HG02852 (cell line): ENCODE results near the gene CYP24A1.

Experiments used
- ATAC-seq: cut with Tn5 transposase; IDR thresholded peaks from one replicate; pipeline ENCODE4 v1.9.1; 2021; ENCODE audit warnings: mild to moderate bottlenecking, moderate library complexity; ENCODE audit not compliant: unreplicated experiment

The CYP24A1 gene

DNA sequence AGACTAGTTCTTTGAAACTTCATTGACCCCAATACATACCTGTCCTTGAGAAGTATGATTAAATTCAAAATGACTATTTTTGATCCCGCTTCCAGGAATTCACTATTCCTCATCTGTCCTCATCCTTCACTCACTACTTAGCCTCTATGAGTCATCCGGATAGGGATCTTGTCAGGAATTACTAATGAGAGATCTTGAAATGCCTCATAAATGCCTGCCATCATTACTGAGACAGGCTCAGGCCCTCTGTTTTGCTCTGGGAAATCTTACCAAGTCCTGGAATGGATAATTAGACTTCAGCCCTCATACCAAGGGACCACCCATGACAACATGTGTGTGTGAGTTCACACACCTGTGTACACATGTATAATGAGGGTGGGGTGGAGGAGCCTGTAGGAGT is 2.8 kb upstream of the CYP24A1 start:
- no peak for ATAC-seq

DNA sequence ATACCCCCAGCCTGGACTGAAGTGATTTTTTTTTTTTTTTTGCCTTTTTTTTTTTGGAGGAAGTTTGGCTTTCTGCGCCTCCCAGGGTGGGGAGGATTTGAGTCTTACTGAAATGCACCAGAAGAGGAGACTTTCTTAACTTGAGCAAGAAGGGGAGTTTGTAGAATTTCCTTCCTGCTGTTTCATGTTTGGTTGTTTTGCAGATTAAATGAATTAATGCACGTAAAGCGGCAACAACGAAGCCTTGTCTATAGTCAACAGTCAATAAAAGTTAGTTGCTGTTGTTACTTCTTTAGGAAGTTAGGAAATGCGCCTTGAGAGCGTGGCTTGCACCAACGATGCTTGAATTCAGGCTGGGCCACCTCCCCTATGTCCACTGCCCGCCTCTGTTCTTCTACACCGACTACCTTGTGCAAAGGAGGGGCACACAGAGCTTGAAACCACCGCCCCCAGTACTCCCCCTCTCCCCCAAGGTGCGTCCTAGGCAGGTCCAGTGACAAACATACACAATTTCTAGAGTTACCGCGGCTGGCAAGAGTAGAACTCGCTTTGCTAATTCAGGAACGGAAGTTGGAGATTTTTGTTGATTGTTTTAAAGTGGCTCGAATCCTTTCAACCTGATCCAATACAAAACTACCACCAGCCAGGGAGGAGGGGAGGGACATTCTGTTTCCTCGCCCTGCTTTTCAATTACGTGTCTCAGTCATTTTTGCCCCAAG is 830 bp upstream of the CYP24A1 start:
- no peak for ATAC-seq

DNA sequence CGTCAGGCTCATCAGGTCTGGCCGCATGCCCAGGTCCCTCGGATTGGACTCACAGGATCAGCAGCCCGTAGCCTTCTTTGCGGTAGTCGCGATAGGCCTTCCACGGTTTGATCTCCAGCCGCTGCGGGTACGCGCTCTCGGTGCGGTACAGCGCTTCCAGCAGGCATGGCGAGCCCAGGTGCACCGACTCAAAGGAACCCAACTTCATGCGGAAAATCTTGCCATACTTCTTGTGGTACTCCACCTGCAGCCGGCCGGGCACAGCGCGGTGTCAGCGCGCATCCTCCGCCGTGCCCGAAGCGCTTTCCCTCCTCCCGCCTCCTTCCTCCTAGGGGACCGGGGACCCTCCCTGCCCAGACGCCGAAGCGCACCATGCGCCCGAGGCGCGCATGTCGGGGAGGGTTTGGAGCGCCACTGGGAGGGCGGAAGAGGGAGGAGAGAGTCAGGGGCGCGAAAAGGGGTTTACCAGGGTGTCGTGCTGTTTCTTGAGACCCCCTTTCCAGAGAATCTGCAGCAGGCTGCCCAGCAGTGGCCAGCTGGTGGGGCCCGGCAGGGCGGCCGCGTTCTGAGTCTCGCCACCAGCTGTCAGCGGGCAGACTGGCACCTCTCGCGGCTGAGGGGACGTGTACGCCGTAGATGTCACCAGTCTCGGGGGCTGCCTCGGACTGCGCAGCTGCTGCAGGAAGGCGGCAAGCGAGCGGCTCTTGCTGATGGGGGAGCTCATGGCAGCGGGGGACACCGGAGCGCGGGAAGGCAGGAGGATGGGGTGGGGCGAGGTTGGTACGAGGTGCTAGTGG is 732 bp downstream of the CYP24A1 start:
- ATAC-seq: no peak

DNA sequence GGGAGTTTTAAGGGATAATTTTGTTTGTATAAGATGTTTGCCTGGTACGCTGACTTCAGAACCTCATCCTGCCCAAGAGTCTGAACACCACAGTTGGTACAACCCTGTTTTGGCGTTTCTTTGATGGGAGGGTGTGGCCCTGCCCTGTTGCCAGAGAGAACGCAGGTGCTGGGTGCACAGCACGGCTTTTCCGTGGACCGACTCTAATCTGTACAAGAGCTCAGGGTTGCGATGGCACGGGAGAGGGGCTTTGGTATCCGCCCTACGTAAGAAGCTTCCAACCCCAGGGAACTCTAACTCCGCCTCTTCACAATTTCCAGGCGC is 1.3 kb downstream of the CYP24A1 start:
- ATAC-seq: no peak

DNA sequence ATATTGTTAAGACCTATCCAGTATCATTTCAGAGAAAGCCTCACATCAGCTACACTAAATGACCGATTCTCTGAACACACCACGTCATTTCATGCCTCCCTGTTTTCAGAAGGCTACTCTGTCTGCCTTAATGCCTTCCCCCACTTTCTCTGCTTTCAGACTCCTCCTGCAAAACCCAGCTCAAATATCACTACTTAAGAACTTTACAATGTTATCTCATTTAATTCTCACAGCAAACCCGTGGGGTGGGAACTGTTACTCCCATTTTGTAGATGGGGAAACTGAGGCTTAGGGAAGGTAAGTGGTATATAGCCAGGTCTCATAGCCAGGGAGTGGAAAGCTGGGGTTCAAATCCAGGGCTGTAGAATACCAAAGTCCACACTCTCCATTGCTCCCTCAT is 2.8 kb downstream of the CYP24A1 start:
- ATAC-seq: no peak

DNA sequence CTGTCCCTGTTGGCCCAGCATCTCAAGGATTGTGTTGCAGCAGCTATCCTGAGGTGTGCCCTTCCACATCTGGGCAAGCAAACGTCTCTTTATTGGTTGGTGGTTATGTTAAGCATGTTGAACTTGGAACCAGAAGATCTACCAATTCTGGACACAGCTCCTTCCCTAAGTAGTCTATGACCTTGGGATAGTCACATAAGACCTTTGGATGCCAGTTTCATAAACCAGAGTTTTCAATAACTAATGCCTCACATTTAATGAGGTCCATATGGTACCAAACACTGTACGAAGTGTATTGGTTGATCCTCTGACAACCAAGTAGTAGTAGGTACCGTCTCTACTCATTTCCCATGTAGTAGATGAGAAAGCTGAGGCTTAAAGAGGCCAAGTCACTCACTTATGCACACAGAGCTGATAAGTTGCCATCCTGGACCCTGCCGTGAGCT is 3.7 kb downstream of the CYP24A1 start:
- ATAC-seq: no peak

DNA sequence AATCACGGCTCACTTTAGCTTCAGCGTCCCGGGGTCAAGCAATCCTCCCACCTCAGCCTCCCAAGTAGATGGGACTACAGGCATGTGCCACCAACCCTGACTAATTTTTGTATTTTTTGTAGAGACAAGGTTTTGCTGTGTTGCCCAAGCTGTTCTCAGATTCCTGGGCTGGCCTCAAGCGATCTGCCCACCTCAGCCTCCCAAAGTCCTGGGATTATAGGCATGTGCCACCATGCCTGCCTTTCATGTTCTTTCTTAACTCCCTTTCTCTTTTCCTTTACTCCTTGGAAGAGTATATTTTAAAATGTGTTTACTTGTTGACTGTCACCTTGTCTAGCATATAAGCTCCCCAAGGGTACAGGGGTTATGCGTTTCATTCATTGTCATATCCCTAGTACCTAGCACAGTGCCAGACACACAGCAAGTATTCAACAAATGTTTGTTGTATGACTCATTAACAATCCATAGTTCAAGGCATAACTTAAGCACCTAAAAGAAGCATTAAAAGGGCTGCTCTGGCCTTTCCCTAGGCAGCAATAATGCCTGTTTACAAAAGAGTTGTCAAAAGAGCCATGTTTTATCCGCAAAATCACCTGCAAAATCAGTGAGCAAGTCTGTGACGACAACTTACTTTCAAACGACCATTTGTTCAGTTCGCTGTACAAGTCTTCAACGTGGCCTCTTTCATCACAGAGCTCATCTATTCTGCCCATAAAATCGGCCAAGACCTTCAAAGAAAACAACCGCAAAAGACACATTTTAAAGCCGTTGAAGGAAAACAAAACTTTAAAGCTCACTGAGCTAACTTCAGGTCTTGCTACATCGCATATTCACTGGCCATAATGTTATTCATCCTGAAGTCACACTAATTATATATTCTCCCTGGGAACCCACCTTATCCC is 4.6 kb downstream of the CYP24A1 start:
- ATAC-seq: no peak

DNA sequence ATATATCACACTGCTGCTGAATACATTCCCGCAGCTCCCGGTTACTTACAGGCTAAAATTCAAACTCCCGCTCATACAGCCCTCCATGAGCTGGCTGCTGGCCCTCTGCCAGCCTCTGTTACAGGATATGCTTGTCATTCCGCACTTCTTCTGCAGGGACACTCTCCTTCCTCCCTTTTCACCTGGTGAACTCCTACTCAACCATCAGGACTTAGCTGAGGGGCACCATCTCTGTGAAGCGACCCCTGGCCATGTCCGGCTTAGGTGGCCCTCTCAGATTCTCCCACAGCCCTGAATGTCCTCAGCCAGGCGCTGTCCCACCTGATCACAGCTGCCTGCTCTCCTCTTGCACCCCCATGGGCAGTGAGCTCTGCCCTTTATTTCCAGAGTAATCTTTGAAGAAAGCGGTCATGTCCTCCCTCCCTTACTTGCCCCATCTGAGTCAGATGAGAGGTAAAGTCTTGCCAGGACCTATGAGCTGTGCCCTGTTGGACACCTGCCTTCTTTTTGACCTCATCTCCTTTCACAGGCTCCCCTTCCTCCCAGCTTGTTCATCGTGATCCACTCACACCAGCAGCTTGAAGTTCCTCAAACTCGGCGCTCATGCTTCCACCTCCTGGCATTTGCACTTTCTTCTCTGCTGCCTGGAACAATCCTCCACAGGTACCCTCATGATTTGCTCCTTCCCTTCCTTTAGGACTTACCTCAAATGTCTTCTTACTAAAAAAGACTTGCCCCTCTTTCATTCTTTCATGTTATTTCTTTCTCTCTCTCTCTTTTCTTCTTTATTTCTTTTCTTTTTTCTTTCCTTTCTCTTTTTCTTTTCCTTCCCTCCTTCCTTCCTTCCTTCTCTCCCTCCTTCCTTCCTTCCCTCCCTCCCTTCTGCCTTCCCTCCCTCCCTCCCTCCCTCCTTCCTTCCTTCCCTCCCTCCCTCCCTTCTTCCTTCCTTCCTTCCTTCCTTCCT is 5.6 kb downstream of the CYP24A1 start:
- no peak for ATAC-seq

DNA sequence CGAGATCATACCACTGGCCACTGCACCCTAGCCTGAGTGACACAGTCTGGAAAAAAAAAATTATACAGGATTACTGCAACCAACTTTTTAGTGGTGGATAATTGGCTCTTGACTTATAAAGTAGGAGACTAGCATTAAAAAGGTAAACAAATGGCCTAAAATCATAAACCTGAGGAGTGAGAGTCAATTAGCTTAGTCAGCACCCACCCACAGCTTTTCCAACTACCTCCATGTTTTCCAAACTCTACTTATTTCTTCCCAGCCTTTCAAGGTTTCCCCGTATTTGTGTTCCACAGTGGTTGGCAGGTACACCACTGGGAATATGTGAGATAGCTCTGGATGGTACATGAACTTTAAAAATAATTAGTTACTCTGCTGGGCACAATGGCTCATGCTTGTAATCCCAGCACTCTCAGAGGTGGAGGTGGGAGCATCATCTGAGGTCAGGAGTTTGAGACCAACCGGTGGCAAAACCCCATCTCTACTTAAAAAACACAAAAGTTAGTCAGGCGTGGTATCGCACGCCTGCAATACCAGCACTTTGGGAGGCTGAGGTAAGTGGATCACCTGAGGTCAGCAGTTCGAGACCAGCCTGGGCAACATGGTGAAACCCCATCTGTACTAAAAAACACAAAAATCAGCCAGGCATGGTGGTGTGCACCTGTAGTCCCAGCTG is 6.7 kb downstream of the CYP24A1 start:
- ATAC-seq: no peak

DNA sequence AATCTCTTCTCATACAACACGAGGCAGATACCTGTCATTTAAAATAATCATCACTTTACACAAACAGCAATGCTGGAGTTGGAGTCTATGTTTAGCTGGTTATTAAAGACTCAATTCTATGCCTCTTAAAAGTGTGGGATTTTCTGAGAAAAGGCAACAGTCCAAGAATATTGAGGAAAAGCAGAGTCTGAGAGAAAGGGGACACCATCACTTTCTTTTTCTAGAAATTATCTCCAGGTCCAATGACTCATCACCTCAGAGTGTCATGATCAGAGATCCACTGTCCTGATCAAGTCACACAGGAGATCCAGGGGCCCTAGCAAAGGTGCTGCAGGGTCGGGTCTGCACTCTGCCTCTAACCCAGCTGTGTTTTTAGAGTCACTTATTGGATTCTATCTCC is 8.0 kb downstream of the CYP24A1 start:
- no peak for ATAC-seq

DNA sequence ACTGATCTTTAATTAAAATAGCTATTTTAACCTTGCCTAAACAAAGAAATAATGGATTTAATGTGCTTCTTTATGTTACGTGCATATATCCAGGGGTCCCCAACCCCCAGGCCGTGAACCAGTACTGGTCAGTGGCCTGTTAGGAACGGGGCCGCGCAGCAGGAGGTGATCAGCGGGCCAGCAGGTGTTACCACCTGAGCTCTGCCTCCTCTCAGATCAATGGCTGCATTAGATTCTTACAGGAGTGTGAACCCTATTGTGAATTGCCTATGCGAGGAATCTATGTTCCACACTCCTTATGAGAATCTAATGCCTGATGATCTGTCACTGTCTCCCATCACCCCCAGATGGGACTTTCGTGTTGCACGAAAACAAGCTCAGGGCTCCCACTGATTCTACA is 8.8 kb downstream of the CYP24A1 start:
- ATAC-seq: no peak

DNA sequence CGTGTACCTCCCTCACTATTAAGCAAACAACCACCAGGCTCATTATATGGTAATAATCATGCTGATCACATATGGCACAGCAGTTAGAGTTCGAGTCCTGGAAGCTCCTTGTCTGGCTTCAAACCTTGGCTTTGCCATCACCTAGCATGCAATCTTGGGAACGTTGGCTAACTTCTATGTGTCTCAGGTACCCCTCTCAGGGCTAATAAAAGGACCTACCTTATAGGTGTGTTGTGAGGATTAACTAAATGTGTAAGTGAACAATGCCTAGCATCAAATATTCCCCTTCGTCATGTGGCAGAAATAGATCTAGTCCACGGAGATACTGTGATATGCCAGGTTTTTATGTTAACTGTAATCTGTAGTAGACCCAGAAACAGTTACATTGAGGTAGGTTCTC is 10.4 kb downstream of the CYP24A1 start:
- ATAC-seq: no peak

DNA sequence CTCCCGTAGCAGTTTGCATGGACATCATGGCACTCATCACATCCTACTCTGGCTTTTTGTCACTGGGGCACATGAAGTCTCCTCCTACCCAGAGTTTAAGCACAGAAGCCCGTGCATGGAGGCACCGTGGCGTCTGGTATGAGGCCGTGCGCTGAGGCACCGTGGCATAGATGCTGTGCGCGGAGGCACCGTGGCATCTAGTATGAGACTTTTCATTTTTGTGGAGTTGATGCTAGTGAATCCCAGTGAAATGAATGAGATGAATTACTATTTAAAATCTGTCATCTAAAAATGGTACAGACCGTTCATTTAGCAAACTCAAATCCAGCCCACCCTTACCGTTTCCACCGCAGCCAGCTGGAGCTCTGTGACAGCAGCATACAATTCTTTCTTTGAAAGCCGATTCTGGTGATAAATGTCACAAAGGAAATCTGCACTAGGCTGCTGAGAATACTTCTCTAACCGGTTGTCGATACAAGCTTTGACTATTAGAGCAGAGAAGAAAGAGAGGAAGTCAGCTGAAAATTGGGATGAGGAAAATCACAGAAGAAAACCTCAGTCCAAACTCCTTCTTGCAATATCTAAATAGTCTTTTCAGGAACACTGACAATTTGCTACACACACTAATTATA is 11.3 kb downstream of the CYP24A1 start:
- no peak for ATAC-seq

DNA sequence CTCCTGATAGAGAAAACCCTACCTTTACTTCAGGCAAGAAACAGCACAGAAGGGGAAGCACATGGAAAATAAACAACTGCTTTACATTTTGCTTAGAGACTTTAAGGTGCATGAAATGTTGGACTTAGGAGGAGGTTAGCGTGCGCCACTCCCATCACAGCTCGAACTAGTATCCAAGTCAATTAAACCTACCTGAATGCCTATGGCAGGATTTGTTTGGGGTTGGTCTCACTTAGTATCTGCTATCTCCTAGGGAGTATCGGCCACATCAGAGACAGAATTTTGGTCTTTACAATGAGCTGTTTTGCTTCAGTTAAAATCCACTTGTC is 12.0 kb downstream of the CYP24A1 start:
- no peak for ATAC-seq

DNA sequence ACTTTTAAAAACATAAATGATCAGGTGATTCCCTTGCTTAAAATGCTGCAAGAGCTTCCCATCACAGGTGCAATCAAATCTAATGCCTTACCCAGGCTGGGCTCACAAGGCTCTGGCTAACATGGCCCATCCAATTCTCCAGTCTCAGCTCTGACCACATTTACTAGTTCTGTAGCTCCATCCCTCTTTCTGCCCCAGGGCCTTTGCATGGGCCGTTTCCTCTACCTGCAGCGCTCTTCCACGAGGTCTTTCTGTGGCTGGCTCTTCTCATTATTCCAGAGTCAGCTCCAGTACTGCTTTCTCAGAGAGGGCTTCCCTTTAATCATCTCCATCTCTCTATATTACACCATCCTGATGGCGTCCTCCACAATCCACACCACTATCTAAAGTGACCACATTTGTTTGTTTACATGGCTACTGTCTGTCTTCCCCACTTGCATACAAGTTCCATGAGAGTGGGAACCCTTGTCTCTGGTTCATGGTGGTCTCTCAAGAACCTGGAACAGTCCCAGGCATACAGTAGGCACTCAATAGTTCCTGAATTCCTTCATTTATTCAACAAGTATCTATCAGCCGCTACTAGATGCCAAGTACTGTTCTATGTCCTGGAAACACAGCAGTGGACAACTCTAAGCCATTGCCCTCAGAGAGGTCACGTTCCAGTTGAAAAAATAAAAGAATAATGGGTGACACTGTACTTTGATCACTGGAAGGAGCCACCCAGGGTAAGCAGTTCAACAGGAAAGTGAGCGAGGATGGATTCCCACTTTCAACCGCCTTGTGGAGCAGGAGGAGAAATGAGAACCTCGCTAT is 12.6 kb downstream of the CYP24A1 start:
- no peak for ATAC-seq

DNA sequence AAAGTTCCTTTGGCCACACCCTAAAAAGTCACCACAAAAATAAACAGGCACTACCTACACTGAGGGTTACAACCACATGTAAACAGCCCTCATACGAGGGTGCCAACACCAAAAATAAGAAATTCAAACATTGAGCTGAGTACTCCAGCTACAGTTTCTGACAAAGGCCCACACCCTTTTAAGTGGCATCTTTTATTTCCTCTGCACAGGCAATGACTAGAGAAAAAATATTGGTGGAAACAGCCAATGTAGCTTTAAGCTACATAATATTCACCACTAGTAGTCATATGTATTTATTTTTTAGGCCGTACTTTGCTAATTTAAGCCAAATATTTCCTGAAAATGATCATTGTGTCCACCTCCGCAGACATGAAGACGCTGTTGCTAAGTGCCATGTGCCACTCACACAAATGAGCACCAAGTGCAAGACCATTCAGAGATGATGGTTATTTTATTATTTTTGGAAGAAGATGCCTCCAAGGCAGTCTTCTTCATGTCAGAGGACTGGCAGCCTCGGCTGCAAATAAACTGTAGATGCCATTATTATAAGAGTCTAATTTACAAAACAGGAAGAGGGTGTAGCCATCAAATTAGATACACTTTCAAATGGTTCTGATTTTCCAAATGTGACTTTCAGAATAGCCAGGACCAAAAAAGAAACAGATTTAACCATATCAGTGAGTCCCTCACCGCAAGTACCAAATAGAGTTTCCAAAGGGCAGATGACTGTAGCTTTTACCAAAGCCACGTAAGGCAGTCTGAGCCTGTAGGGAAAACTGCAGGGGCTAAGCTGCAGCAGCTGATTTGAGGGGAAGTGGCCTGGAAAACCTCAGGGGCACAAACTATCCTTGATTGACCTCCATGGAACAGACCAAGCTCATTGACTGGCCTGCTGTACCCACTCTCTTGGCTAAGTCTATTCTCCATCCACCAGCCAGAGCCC is 13.4 kb downstream of the CYP24A1 start:
- ATAC-seq: no peak

DNA sequence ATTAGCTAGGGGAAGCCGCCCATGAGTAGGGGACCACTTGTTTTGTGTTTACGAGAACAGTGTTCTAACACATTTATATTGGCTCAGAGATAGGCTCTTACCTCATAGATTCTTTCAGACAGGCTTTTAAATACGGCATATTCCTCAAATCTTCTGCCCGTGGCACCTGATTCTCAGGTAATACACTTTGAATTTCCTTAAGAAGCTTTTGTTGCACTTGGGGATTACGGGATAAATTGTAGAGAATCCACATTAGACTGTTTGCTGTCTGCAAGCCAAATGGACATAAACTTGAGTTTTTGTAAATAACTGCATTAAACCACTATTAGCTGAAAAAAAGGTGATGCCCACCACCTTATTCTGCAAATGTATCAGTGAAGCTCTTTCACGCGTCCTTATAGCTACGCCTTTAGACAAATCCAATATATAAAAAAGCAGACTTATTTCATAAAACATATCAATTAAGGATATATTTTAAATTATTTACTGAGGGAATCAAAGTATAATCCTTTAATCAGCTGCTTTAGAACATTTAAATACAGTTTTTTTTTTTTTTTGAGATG is 14.8 kb downstream of the CYP24A1 start:
- ATAC-seq: no peak
